Measurements from ENCODE around the gene CELA2A. TPM values are rescaled to one million over a fixed set of nuclear protein-coding genes. Genes with fewer than 3 reads are reported as not detected.

The CELA2A gene
- total RNA-seq, 4 donors from 2014 or later, result 0.42 to 9.3 (median 1.5) TPM

DNA sequence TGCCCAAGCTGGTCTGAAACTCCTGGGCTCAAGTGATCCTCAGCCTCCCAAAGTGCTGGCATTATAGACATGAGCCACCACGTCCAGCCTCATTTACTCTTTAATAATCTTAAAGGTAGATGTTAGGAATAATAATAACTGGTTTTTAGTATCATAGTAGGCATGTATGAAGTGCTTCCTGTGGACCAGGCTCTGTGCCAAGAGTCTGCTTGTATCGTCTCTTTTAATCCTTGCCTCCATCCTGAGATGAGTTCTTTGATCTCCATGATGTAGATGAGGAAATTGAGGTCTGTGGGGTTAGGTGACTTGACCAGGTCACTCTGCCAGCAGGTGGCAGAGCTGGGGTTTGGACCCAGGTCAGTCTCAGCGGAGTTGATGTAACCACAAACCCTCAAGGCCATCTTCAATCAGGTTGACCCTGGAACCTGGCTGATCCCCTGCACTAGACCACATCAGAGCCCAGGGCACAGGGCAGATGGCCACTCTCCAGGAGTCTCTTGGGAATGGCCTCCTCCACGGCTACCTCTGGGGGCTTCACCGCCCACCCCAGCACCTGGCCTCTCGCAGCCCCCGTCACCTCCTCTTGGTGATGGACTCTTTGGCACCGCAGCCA, 35.6 kb upstream of the CELA2A start:
- H3K9me3 ChIP-seq, result no peaks in the 10 kb centered on the region
- no peak overlapping the region for H3K4me3 ChIP-seq
- no peak for TF ChIP-seq POLR2A (IDR thresholded peaks at IDR 0.05)
- TF ChIP-seq EP300 (IDR thresholded peaks at IDR 0.05), result no peak
- TF ChIP-seq, protein P1, sequence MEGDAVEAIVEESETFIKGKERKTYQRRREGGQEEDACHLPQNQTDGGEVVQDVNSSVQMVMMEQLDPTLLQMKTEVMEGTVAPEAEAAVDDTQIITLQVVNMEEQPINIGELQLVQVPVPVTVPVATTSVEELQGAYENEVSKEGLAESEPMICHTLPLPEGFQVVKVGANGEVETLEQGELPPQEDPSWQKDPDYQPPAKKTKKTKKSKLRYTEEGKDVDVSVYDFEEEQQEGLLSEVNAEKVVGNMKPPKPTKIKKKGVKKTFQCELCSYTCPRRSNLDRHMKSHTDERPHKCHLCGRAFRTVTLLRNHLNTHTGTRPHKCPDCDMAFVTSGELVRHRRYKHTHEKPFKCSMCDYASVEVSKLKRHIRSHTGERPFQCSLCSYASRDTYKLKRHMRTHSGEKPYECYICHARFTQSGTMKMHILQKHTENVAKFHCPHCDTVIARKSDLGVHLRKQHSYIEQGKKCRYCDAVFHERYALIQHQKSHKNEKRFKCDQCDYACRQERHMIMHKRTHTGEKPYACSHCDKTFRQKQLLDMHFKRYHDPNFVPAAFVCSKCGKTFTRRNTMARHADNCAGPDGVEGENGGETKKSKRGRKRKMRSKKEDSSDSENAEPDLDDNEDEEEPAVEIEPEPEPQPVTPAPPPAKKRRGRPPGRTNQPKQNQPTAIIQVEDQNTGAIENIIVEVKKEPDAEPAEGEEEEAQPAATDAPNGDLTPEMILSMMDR (IDR thresholded peaks at IDR 0.05), result no peak

DNA sequence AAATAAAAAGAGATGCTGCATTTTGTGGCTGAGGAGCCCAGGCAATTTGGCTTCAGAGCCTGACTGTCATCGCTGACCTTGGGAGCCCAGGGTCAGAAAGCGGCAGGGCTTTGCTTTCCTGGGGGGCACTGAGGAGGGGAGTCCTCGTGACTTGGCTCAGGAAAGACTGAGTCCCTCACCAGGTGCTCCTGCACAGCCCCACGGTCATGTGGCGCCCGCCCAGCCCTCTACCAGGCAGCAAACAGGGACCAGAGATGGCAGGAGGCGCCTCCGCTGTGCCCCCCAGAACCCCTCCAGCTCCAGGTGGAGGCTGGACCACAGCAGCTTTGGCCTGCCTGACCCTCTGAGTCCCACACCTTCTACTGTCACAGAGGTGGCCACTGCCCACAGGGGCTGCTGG, 33.7 kb upstream of the CELA2A start:
- WGBS, 2 donors, result 88 to 92% methylated on average over 7 of the region's 8 CpGs
- H3K4me3 ChIP-seq, result no peak overlapping the region
- no peaks in the 10 kb centered on the region for H3K9me3 ChIP-seq
- TF ChIP-seq, protein P1 (IDR thresholded peaks at IDR 0.05), result no peak
- no peak for TF ChIP-seq POLR2A (IDR thresholded peaks at IDR 0.05)
- no peak for TF ChIP-seq EP300 (IDR thresholded peaks at IDR 0.05)
- peaks cover 0 to 21% (median 0%) of the 10 kb centered on the region in 3 donors for H3K36me3 ChIP-seq
- no peaks in the 10 kb centered on the region for H3K27me3 ChIP-seq
- no peak for DNase-seq (ENCODE audit: low spot score in 2 of 2)
- no peak overlapping the region for H3K27ac ChIP-seq
- peaks cover 0 to 30% (median 2%) of the 10 kb centered on the region in 4 donors for H3K4me1 ChIP-seq

More for the DNA sequence above, 35.6 kb upstream of the CELA2A start:
- peaks cover 0 to 5% (median 0%) of the 10 kb centered on the region in 3 donors for H3K36me3 ChIP-seq
- no peaks in the 10 kb centered on the region for H3K27me3 ChIP-seq
- H3K27ac ChIP-seq, result peak overlapping the region in 1 of 4 donors; percentile 52
- WGBS, 2 donors, result 83 to 86% methylated on average over 8 of the region's 8 CpGs
- peaks cover 0 to 37% (median 9%) of the 10 kb centered on the region in 4 donors for H3K4me1 ChIP-seq
- no peak for DNase-seq (ENCODE audit: low spot score in 2 of 2)

DNA sequence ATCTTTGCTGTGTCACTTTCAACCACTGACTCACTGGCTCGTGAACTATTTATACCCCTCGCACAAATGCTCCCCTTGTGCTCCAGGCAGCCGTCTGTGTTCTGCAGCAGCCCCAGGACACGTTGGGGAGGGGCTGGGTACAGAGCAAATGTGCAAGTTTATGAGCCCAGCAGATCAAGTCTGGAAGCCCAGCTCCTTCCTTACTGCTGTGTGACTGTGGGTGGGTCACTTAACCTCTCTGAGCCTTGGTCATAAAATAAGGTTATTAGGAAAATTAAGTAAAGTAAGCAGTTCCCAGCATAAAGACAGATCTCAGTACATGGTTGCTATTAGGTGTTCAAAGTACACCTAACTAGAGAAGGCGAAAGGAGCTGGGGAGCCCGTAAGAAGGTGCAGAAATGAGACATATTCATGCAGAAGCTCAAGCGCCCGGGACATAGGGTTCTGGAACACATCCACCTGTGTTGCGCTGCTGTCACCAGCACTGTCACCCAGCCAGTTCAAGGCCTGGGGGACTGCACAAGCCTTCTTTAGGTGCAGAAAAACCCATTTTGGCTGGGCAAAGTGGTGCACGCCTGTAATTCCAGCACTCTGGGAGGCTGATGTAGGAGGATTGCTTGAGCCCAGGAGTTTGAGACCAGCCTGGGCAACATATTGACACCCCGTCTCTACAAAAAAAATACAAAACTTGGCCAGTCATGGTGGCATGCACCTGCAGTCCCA, 33.0 kb upstream of the CELA2A start:
- peak overlapping the region in 1 of 4 donors; percentile 50 for H3K27ac ChIP-seq
- no peak overlapping the region for H3K4me3 ChIP-seq
- no peaks in the 10 kb centered on the region for H3K9me3 ChIP-seq
- TF ChIP-seq, protein P1 (IDR thresholded peaks at IDR 0.05), result no peak
- TF ChIP-seq EP300 (IDR thresholded peaks at IDR 0.05) (no peak), POLR2A (IDR thresholded peaks at IDR 0.05) (no peak)
- peaks cover 0 to 30% (median 2%) of the 10 kb centered on the region in 4 donors for H3K4me1 ChIP-seq
- DNase-seq (ENCODE audit: low spot score in 2 of 2), result no peak
- 75 to 81% methylated on average over 10 to 11 of the region's 11 CpGs for WGBS, 2 donors
- H3K36me3 ChIP-seq, result peaks cover 0 to 28% (median 0%) of the 10 kb centered on the region in 3 donors
- no peaks in the 10 kb centered on the region for H3K27me3 ChIP-seq

DNA sequence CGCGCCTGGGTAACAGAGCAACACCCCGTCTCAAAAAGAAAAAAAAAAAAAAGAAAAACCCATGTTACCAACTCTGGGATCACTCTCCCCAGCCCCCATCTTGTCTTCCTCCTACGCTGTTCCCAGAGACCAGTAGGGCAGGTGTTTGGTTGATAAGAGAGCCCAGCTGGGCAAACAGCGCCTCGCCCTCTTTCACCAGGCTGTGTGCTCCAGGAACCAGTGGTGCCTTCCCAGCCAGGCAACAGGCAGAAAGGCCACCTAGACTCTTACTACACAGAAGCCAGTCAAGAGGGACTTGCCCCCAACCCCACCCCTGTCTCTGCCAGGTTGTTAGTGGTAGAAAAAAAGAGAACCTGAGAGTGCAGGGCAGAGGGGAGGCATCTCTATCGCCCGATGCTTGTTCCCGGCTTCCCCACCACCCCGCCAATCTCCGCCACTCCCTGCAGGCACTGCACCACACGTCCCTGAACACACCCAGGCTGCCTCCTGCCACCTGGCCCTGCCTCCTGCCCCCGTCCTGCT, 32.3 kb upstream of the CELA2A start:
- Histone ChIP-seq H3K9me3 (no peaks in the 10 kb centered on the region), H3K27ac (peak overlapping the region in 1 of 4 donors; percentile 62), H3K36me3 (peaks cover 0 to 35% (median 0%) of the 10 kb centered on the region in 3 donors), H3K27me3 (no peaks in the 10 kb centered on the region), H3K4me3 (no peak overlapping the region), H3K4me1 (peaks cover 0 to 23% (median 2%) of the 10 kb centered on the region in 4 donors)
- TF ChIP-seq, protein P1 (IDR thresholded peaks at IDR 0.05), result no peak
- TF ChIP-seq EP300 (IDR thresholded peaks at IDR 0.05) (no peak), POLR2A (IDR thresholded peaks at IDR 0.05) (no peak)
- DNase-seq (ENCODE audit: low spot score in 2 of 2), result no peak
- WGBS, 2 donors, result 80 to 85% methylated on average over 13 of the region's 13 CpGs

DNA sequence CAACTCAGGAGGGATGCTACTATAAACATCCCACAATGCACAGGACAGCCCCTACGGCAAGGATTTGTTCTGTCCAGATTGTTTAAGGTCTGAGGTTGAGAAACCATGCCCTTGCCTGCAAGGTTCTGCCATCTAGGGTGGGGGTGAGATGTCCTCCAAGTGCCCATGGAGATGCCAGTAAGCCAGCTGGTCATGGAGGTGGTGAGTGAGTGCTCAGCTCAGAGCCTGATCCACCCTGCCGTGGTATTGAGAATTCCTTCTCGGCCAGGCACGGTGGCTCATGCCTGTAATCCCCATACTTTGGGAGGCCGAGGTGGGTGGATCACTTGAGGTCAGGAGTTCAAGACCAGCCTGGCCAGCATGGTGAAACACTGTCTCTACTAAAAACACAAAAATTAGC, 31.6 kb upstream of the CELA2A start:
- Histone ChIP-seq H3K27ac (peak overlapping the region in 1 of 4 donors; percentile 62), H3K4me3 (no peak overlapping the region), H3K36me3 (peaks cover 0 to 36% (median 0%) of the 10 kb centered on the region in 3 donors), H3K9me3 (no peaks in the 10 kb centered on the region), H3K4me1 (peaks cover 0 to 19% (median 2%) of the 10 kb centered on the region in 4 donors), H3K27me3 (no peaks in the 10 kb centered on the region)
- DNase-seq (ENCODE audit: low spot score in 2 of 2), result no peak
- TF ChIP-seq, protein P1 (IDR thresholded peaks at IDR 0.05), result no peak
- TF ChIP-seq POLR2A (IDR thresholded peaks at IDR 0.05) (no peak), EP300 (IDR thresholded peaks at IDR 0.05) (no peak)
- WGBS, 2 donors, result 46 to 78% methylated on average over 2 to 5 of the region's 5 CpGs

Measured in tibial nerve (tissue), 4 donors.